HS-27A (cell line): ENCODE results near the gene RGS3.
"Not testable (repeated sequence)": the region's sequence is repeated elsewhere in the genome, so short reads cannot be mapped to it uniquely, and the experiment has no call there.

Experiments used
- DNase-seq: peaks from one replicate; pipeline ENCODE4 v3.0.0-alpha.2; 2012; ENCODE audit warnings: low read depth, missing footprints

Gene RGS3

DNA sequence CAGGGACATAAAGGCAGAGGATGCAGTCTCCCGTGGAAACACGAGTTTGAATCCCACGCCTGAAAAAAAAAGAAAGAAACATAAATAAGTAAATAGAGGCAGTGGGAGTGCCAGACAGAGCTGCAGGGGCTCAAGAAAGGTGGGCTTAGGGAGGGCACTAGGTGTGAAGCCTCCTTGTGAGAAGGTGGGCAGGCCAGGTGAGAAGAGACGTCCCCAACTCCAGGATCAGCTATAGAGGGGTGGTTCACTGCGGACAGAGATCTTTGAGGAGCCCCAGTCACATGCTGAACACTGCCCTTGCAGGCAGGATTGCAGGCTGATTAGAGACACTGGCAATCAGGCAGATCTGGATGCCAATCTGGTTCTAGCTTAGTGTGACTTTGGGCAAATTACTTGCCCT is 172.1 kb downstream of the RGS3 start:
- no peak for DNase-seq

DNA sequence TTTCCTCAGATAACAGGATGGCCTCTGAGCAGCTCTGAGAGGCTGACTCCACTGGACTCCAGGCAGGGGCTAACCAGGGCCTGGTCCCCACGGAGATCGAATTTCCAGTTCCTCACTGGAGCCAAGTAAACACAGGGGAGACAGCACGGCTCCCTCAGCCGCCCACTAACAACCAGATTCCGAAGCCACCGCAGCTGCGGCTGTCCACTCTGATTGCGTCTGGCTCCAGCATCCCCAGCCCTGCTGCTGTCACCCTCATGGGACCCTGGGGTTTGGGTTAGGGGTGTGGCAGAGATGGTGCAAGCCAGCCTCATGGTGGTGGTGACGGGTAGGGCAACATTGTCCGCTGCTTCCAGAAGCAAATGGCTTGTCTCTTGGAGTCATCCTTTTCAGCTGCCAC is 172.6 kb downstream of the RGS3 start:
- DNase-seq = no peak

DNA sequence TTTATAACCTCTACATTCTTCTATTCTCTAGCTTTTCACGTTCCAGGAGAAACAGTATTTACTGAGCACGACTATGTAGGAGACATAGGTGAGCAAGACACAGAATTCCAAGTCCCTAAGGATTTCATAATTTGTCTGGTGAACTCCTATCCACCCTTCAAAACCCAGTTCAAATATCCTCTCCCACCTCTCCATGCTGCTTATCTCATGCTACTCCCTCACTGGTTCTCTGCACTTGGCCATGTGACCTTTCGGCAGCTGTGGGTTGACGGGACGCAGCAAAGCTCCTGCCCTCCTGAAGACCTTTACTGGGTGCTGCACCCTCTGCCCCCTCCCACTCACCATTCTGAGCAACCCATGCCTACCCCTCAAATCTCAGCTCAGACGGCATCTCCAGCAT is 173.2 kb downstream of the RGS3 start:
- no peak for DNase-seq

DNA sequence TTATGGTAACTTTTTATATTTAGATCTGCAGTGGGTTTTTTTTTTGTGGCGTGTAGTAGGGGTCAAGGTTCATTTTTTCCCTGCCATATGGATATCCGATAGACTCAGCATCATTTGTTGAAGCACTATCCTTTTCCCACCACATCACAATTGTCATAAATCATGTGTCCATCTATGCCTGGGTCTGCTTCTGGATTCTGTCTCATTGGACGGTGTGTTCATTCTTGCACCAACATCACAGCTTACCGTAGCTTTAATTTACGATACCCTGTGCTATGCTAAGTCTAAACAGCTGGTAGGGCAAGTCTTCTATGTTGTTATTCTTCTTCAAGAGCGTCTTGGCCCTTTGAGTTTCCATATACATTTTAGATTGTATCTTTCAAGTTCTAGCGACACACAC is 175.0 kb downstream of the RGS3 start:
- DNase-seq = no peak

DNA sequence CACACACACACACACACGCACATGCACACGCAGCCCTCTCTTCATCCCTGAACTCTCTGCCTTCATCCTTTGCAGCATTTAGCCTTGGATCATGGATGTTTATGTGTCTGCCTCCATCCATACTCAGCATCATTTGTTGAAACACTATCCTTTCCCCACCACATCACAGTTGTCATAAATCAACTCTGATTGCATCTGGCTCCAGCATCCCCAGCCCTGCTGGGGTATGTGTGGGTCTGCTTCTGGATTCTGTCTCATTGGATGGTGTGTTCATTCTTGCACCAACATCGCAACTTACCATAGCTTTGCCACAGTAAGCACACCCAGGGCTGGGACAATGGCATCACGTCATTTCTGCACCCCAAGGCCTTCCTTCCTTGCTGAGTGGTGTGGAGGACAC is 175.4 kb downstream of the RGS3 start:
- no peak for DNase-seq

DNA sequence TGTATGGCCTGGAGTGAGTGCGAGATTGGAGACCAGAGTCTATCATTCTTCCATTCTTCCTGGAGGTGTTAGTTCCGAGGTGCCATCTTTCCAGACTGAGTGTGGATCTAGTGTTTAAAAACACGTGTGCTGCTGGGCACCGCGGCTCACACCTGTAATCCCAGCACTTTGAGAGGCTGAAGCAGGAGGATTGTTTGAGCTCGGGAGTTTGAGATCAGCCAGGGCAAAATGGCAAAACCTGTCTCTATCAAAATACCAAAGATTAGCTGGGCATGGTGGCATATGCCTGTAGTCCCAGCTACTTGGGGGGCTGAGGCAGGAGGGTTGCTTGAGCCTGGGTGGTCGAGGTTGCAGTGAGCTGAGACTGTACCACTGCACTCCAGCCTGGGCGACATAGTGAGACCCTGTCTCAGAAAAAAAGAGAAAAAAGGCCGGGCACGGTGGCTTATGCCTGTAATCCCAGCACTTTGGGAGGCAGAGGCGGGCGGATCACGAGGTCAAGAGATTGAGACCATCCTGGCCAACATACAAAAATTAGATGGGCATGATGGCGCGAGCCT is 176.0 kb downstream of the RGS3 start:
- not testable (repeated sequence) for DNase-seq

DNA sequence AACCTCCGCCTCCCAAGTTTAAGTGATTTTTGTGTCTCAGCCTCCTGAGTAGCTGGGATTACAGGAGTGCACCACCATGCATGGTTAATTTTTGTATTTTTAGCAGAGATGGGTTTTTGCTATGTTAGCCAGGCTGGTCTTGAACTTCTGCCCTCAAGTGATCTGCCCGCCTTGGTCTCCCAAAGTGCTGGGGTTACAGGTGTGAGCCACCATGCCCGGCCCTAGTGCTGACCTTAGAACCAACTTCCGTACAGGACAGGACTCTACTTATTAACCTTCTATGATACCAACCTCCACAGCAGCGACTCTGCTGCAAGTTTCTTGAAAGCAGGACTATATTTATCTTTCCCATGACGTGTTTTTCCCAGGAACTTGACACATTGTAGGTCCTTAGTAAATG is 176.9 kb downstream of the RGS3 start:
- DNase-seq = no peak

DNA sequence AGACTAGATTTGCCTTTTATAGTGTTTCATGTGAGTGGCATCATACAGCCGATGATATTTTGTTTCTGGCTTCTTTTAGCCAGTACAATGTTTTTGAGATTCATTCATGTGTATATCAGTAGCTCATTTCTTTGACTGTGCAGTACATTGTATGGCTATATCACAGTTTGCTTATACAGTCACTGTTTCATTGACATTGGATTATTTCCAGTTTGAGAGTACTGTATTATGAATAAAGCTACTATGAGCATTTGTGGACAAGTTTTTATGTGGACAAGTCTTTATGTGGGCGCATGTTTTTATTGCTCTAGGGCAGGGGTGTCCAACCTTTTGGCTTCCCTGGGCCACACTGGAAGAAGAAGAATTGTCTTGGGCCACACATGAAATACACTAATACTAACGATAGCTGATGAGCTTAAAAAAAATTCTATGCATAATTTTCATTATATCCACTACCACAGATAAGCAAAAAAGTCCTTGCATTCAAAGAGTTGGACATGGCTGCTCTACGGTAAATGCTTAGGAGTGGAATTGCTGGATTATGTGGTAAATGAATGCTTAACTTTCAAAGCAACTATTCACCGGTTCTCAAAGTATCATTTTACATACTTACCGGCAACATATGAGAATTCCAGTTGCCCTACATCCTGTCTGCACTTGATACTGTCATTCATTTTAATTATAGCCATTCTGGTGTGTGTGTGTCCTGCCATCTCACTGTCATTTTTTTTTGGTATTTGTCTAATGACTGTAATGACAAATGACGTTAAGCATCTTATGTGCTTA is 177.8 kb downstream of the RGS3 start:
- no peak for DNase-seq

DNA sequence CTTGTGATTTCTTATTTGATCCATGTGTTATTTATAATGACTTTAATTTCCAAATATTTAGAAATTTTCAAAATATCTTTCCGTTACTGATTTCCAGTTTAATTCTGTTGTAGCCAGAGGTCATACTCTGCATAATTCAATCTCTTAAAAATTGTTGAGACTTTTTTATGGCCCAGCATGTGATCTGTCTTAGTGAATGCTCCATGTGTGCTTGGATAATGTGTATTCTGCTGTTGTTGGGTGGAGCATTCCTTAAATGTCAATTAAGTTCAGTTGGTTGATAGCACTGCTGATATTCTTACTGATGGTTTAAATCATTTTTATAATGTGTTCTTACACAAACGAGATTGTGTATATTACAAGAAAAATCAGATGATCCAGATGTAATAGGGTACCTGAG is 180.8 kb downstream of the RGS3 start:
- DNase-seq = no peak

DNA sequence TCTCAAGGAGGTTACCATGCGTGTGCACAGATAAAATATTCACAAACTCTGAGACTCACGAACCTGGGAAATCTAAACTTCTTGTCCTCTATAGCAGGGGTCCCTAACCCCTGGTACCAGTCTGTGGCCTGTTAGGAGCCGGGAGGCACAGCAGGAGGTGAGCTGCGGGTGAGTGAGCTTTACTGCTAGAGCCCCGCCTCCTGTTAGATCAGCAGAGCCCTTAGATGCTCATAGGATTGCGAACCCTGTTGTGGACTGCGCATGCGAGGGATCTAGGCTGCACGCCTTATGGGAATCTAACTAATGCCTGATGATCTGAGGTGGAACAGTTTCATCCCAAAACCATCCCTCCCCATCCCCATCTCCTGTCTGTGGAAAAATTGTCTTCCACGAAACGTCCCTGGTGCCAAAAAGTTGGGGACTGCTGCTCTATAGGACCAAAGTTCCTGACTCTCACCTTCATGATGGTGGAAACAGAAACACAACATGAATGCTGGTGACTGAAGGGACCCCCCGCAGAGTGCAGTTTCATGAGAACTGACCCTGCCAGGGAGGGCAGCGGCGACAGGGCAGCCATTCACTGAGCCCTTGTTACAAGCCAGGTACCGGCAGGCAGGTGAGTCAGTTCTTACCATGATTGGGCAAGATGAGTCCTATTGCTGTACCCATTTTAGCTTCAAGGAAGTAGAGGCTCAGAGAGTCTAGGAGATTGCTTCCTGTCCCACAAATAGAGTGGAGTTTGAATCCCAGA is 181.9 kb downstream of the RGS3 start:
- DNase-seq = no peak

DNA sequence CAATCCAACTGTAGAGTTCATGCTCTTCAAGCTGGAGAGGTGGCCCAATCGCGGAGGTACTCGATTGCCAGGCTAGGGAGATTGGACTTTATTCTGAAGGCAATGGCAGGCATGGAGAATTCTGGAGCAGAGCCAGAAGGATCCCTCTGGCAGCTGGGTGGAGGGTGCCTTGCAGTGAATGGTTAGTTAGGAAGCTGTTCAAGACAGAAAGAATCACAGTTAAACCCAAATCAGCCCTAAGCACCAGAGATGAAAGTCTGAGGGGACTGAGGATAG is 182.4 kb downstream of the RGS3 start:
- no peak for DNase-seq

DNA sequence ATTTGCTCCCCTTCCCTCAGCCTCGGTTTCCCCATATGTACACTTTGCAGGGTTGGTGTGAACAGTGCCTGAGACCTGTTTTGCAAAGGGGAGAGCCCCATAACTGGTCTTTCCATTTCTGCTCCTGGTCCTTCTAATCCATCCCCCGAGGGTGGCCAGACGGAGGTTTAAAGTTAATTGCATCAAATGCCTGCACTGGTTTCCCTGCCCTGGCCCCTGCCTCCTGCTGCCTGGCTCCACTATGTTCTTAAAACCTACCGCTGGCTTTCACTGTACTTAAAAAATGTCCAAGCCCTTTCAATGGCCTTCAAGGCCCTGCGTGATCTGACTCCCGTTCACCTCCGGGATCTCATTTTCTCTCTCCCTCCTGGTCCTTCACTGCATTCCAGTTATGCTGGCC is 183.0 kb downstream of the RGS3 start:
- DNase-seq = no peak
